ENCODE results near the gene PXMP4. TPM values are rescaled to one million over a fixed set of nuclear protein-coding genes. Genes with fewer than 3 reads are reported as not detected.
A peak's percentile ranks its signal among the peaks of the same experiment; 100 is the strongest.

The PXMP4 gene
- total RNA-seq, 1 experiment from 2014 or later, result 5.7 TPM

- Mint-ChIP-seq H3K27ac (peak overlapping the region; percentile 56 to 89 (median 81); a peak in 5 of 7 replicates), H3K36me3 (ENCODE audit: insufficient read depth in 1 of 3, low read depth in 3 of 3) (peaks cover 13 to 18% (median 14%) of the 10 kb centered on the region in 3 experiments), H3K4me3 (peak overlapping the region; percentile 69 to 82), H3K4me1 (peaks cover 20 to 21% of the 10 kb centered on the region in 2 experiments), H3K9me3 (peaks cover 13 to 17% of the 10 kb centered on the region in 2 experiments), H3K27me3 (ENCODE audit: low read depth) (peaks cover 3% of the 10 kb centered on the region)
- no peak overlapping the region for H4K5ac ChIP-seq (ENCODE audit: insufficient read length, low read depth, low read length)
- no peak overlapping the region for H2BK20ac ChIP-seq (ENCODE audit: low read depth, low read length, poor library complexity, severe bottlenecking)
- no peak overlapping the region for H2AK5ac ChIP-seq (ENCODE audit: insufficient read length, low read length)
- peak overlapping the region; percentile 9 for H3K9ac ChIP-seq (ENCODE audit: extremely low read depth, insufficient read length, low read length)
- H3K23me2 ChIP-seq (ENCODE audit: insufficient read length, low read depth, low read length, poor library complexity, severe bottlenecking), result peaks cover 8% of the 10 kb centered on the region
- TF ChIP-seq CTCF (conservative IDR thresholded peaks at IDR 0.05), result no peak; the same call in 2 of the 3 replicates
- no peak overlapping the region for H3T11ph ChIP-seq (ENCODE audit: low read length)
- H2AFZ ChIP-seq (ENCODE audit: low read length), result no peak overlapping the region
- WGBS (ENCODE audit: extremely low coverage, insufficient read length, low lambda C conversion rate), result no CpG with 5 or more reads among the region's 68 CpGs
- no peak overlapping the region for H3K23ac ChIP-seq (ENCODE audit: insufficient read length, low read depth, low read length)
- H2BK12ac ChIP-seq (ENCODE audit: insufficient read length, low read depth, low read length), result no peak overlapping the region
- peak; percentile 83 for DNase-seq
- no peak overlapping the region for H2BK15ac ChIP-seq (ENCODE audit: low read depth, low read length)
- no peaks in the 10 kb centered on the region for H3K79me1 ChIP-seq (ENCODE audit: insufficient read depth, low read depth, low read length, poor library complexity, severe bottlenecking)
- peak overlapping the region; percentile 5 for H3K18ac ChIP-seq (ENCODE audit: insufficient read length, low read depth, low read length)
- peak overlapping the region; percentile 47 for H3K4me2 ChIP-seq (ENCODE audit: insufficient read depth, insufficient read length, low read length)
- no peak overlapping the region for H2BK5ac ChIP-seq (ENCODE audit: insufficient read length, low read length)
- H3K27me3 ChIP-seq (ENCODE audit: insufficient read depth, low read length), result no peaks in the 10 kb centered on the region
- no peak overlapping the region for H4K91ac ChIP-seq (ENCODE audit: insufficient read length, low read depth, low read length)
- H3K4me1 ChIP-seq (ENCODE audit: insufficient read depth, low read length), result no peaks in the 10 kb centered on the region
- no peak overlapping the region for H3K4ac ChIP-seq (ENCODE audit: low read depth, low read length)
- H2BK120ac ChIP-seq (ENCODE audit: low read depth, low read length, poor library complexity, severe bottlenecking), result no peak overlapping the region
- H3K56ac ChIP-seq (ENCODE audit: insufficient read length, low read depth, low read length), result no peak overlapping the region
- no peaks in the 10 kb centered on the region for H4K20me1 ChIP-seq (ENCODE audit: control insufficient read depth, insufficient read depth, insufficient read length)
- H3K27ac ChIP-seq (ENCODE audit: insufficient read length, low read depth, low read length), result no peak overlapping the region
- H3K9me3 ChIP-seq (ENCODE audit: control insufficient read depth, low read depth, low read length), result peaks cover 5% of the 10 kb centered on the region
- no peaks in the 10 kb centered on the region for H3K79me2 ChIP-seq (ENCODE audit: insufficient read depth, low read length)
- H4K8ac ChIP-seq (replicated peaks; ENCODE audit: insufficient read length, low read depth, low read length), result no peak overlapping the region
- H3K14ac ChIP-seq (ENCODE audit: insufficient read depth, low read length), result peak overlapping the region; percentile 27; the same call in 1 of the 2 replicates
These were observed 12.3 kb upstream of the PXMP4 start for GRCh38 chr20:33732166-33732970.
